HepG2 (cell line): ENCODE measurements around the gene ANKLE1. TPM values are rescaled to one million over a fixed set of nuclear protein-coding genes. Genes with fewer than 3 reads are reported as not detected.
A peak's percentile ranks its signal among the peaks of the same experiment; 100 is the strongest.

ENCODE experiments used
- ATAC-seq: fragments of 200-7000 bp; cut with Tn5 transposase; 3 replicates; pipeline ENCODE4 v1.9.1; 2020; ENCODE audit warnings: mild to moderate bottlenecking, moderate library complexity
- BruUV-seq: library from RNA; stranded (reverse); fragments of 400-500 nt; replicated peaks from 2 replicates; lab custom pipeline; 2021; lab: Mats Ljungman, UMichigan
- CTCF ChIA-PET: fragments of 300-600 bp; formaldehyde crosslinking; extraction: SDS; loops from one replicate; lab custom pipeline; 2021; ENCODE audit warnings: low total read pairs, inconsistent platforms, low intra/inter-chr PET ratio; lab: Yijun Ruan, JAX
- POLR2A ChIA-PET: fragments of 350-600 bp; sonication (Branson Sonifier 250); formaldehyde crosslinking; loops from one replicate; lab custom pipeline; 2020; ENCODE audit warnings: antibody characterized with exemption, inconsistent platforms; lab: Yijun Ruan, JAX
- DNase-seq: peaks from one replicate; pipeline ENCODE4 v3.0.0-alpha.2; 2015; ENCODE audit warnings: low spot score
- FAIRE-seq: peaks from 3 replicates; lab custom pipeline; 2011; peaks lifted over from hg19 to GRCh38; lab: Jason Lieb, UNC
- H2AFZ ChIP-seq: one replicate; pipeline ENCODE4 v1.6.1; 2011; ENCODE audit warnings: low read length, inconsistent platforms
- H3K27ac ChIP-seq: fragments of 300-600 bp; 3 replicates; pipeline ENCODE4 v1.8.0; 2011; ENCODE audit warnings: mixed run types, mild to moderate bottlenecking, mixed read lengths, low read length, inconsistent platforms; ENCODE audit not compliant: insufficient read depth; ENCODE audit errors: extremely low read length
- H3K27me3 ChIP-seq, 2 experiments: fragments of 200-600 bp in 1 of 2; 2 replicates in 1 of 2; 3 replicates in 1 of 2; pipeline versions ENCODE4 v1.6.0 to v1.8.0; 2011; ENCODE audit warnings: low read length in 2 of 2, mild to moderate bottlenecking in 2 of 2, moderate library complexity in 2 of 2, inconsistent platforms in 1 of 2; ENCODE audit not compliant: insufficient read depth in 2 of 2, control insufficient read depth in 1 of 2
- H3K36me3 ChIP-seq, 2 experiments: fragments of 200-600 bp in 1 of 2; replicated peaks in 1 of 2; 2 replicates in 1 of 2; 3 replicates in 1 of 2; pipeline versions ENCODE4 v1.5.1 to v1.8.0; 2011; ENCODE audit warnings: low read length in 2 of 2, inconsistent platforms in 1 of 2; ENCODE audit not compliant: insufficient read depth in 2 of 2, control insufficient read depth in 1 of 2
- H3K4me1 ChIP-seq: 2 replicates; pipeline ENCODE4 v1.5.1; 2012; ENCODE audit warnings: low read length, inconsistent platforms; ENCODE audit not compliant: insufficient read depth
- H3K4me2 ChIP-seq: 2 replicates; pipeline ENCODE4 v1.6.0; 2011; ENCODE audit warnings: low read depth, low read length, inconsistent platforms
- H3K4me3 ChIP-seq, 3 experiments: fragments of 200-600 bp in 1 of 3; sonication (generic), shearing (Covaris generic) in 1 of 3; replicated peaks in 1 of 3; 2 replicates each; pipeline ENCODE4 v1.5.1; 2011 to 2016; ENCODE audit warnings: low read length in 3 of 3, inconsistent platforms in 2 of 3, low read depth in 2 of 3, mild to moderate bottlenecking in 2 of 3, control low read depth in 1 of 3, mixed read lengths in 1 of 3; ENCODE audit not compliant: insufficient read depth in 1 of 3
- H3K79me2 ChIP-seq: one replicate; pipeline ENCODE4 v1.6.1; 2011; ENCODE audit warnings: low read length, inconsistent platforms; ENCODE audit not compliant: insufficient read depth
- H3K9ac ChIP-seq: 2 replicates; pipeline ENCODE4 v1.6.0; 2011; ENCODE audit warnings: mild to moderate bottlenecking, low read depth, low read length, inconsistent platforms; ENCODE audit not compliant: insufficient read depth
- H3K9me3 ChIP-seq: 2 replicates; pipeline ENCODE4 v1.5.1; 2012; ENCODE audit warnings: mild to moderate bottlenecking, low read length
- H4K20me1 ChIP-seq: 2 replicates; pipeline ENCODE4 v1.6.0; 2011; ENCODE audit warnings: inconsistent platforms, mild to moderate bottlenecking, low read length, moderate library complexity; ENCODE audit not compliant: insufficient read depth
- GPN1 ChIP-seq: sonication (generic); formaldehyde crosslinking; IDR thresholded peaks from 2 replicates; pipeline ENCODE4 v1.5.1; 2020; ENCODE audit warnings: missing genetic modification reagents, borderline replicate concordance
- MTA3 ChIP-seq: sonication (generic); formaldehyde crosslinking; IDR thresholded peaks from 2 replicates; pipeline ENCODE4 v1.4.0; 2020; ENCODE audit warnings: missing genetic modification reagents
- REL ChIP-seq: sonication (generic); formaldehyde crosslinking; conservative IDR thresholded peaks from 2 replicates; pipeline ENCODE4 v1.8.0; 2022; ENCODE audit warnings: mild to moderate bottlenecking, missing genetic modification reagents, moderate library complexity
- ZNF121 ChIP-seq: sonication (generic); formaldehyde crosslinking; IDR thresholded peaks from 2 replicates; pipeline ENCODE4 v1.5.0; 2020; ENCODE audit warnings: mild to moderate bottlenecking, missing genetic modification reagents
- ZNF317 ChIP-seq: sonication (generic); formaldehyde crosslinking; IDR thresholded peaks from 2 replicates; pipeline ENCODE4 v1.5.0; 2020; ENCODE audit warnings: mild to moderate bottlenecking, missing genetic modification reagents
- ZNF383 ChIP-seq: sonication (generic); formaldehyde crosslinking; IDR thresholded peaks from 2 replicates; pipeline ENCODE4 v1.4.0; 2020; ENCODE audit warnings: missing genetic modification reagents, mild to moderate bottlenecking, borderline replicate concordance
- ZNF652 ChIP-seq: IDR thresholded peaks from 2 replicates; pipeline ENCODE4 v1.6.1; 2016; ENCODE audit warnings: low read depth, borderline replicate concordance
- WGBS: methylation state at CpG from one replicate; pipeline ENCODE4 v1.1.6; 2017; ENCODE audit warnings: low lambda C conversion rate; 5-methylcytosine and 5-hydroxymethylcytosine counted together
- in situ Hi-C: cut with HindIII; loops from 2 replicates; pipeline ENCODE4 v1.10.0; 2017; ENCODE audit warnings: low pct_unique_long_range_greater_than_20kb; ENCODE audit not compliant: extremely low pct_ligation_motif_present
- intact Hi-C: fragments of 100-400 bp; cut with micrococcal nuclease; formaldehyde crosslinking; loops from one replicate; pipeline ENCODE4 v1.10.0; 2022; ENCODE audit not compliant: unreplicated experiment
- polyA plus RNA-seq, 8 experiments: library from polyadenylated mRNA; depleted of rRNA in 3 of 8; stranded (reverse) in 7 of 8; unstranded in 1 of 8; fragments of >200 nt; fragmentation: Illumina TruSeq in 4 of 8; extraction: Trizol in 4 of 8; gene quantifications; 2 replicates each; pipeline versions ENCODE4 v1.2.1 to v1.2.3, GENCODE V29; 2011 to 2016; ENCODE audit warnings: low read depth in 4 of 8, missing spikeins in 1 of 8, mixed read lengths in 1 of 8; ENCODE audit not compliant: insufficient read depth in 1 of 8
- total RNA-seq, 5 experiments: library from RNA; depleted of rRNA; stranded (reverse); fragments of >200 nt; fragmentation: Illumina TruSeq; extraction: Trizol; gene quantifications; 2 replicates each; pipeline ENCODE4 v1.2.3, GENCODE V29; 2016; ENCODE audit warnings: low read depth in 1 of 5
- TF ChIP-seq, protein P1 (sequence below): sonication (generic); formaldehyde crosslinking; conservative IDR thresholded peaks from 2 replicates; pipeline ENCODE4 v1.4.0; 2020; ENCODE audit warnings: missing genetic modification reagents

Gene ANKLE1
- total and polyA plus RNA-seq, 2 of the 13 experiments (the other 11 are each of a cell fraction or from before 2014, with no cell fraction given), result 0.69 to 1.5 TPM

GRCh38 chr19:17303940-17304267 is 22.2 kb downstream of the ANKLE1 start:
- Histone ChIP-seq H3K79me2 (peaks cover 3% of the 10 kb centered on the region), H3K27me3 (no peaks in the 10 kb centered on the region), H3K4me3 (peak overlapping the region; percentile 47 to 81 (median 61); a peak in 5 of 6 replicates), H4K20me1 (no peaks in the 10 kb centered on the region), H3K27ac (no peak overlapping the region), H3K9ac (peak overlapping the region; percentile 58; the same call in 1 of the 2 replicates), H3K36me3 (no peaks in the 10 kb centered on the region), H2AFZ (no peak overlapping the region), H3K4me2 (peak overlapping the region; percentile 97), H3K9me3 (no peaks in the 10 kb centered on the region), H3K4me1 (peaks cover 33% of the 10 kb centered on the region)
- intact Hi-C loops (loop anchor here (1.0 kb wide), 1 partner anchor 89 kb away; the partner anchor contains the start of gene USE1), in situ Hi-C loops (no loop called here)
- WGBS, result 41% methylated on average over 8 of the region's 12 CpGs
- DNase-seq, result no peak
- TF ChIP-seq GPN1 (CRISPR knock-in tag), result no peak
- 0 out of 2 replicates have a peak, but pooled peaks have one; percentile 19 for TF ChIP-seq ZNF121
- POLR2A ChIA-PET, result interaction anchor here (0.8 to 1.8 kb wide), 4 partner anchors 13 to 79 kb away, joined by 3 to 5 read pairs (median 4); no protein-coding TSS in a partner anchor
- no peak for ATAC-seq
- CTCF ChIA-PET, result no interaction called here
- BruUV-seq, result no TSS peak
- no peak for FAIRE-seq

GRCh38 chr19:17304386-17305215 is 22.9 kb downstream of the ANKLE1 start:
- Histone ChIP-seq H3K36me3 (no peaks in the 10 kb centered on the region), H3K4me2 (peak overlapping the region; percentile 97), H2AFZ (no peak overlapping the region), H3K27me3 (no peaks in the 10 kb centered on the region; a peak in 1 of 5 replicates), H3K27ac (peak overlapping the region; percentile 48), H4K20me1 (no peaks in the 10 kb centered on the region), H3K4me3 (peak overlapping the region in 1 of 3 experiments; percentile 85; a peak in 3 of 6 replicates), H3K79me2 (peaks cover 4% of the 10 kb centered on the region), H3K9me3 (no peaks in the 10 kb centered on the region), H3K4me1 (peaks cover 33% of the 10 kb centered on the region), H3K9ac (0 out of 2 replicates have a peak overlapping the region, but pooled peaks have one; percentile 33)
- TF ChIP-seq ZNF317 (CRISPR knock-in tag) (0 out of 2 replicates have a peak, but pooled peaks have one; percentile 10), REL (CRISPR knock-in tag) (no peak), ZNF652 (CRISPR knock-in tag) (peak; percentile 78), ZNF121 (peak; percentile 70), ZNF383 (CRISPR knock-in tag) (no peak), MTA3 (no peak)
- TF ChIP-seq, protein P1, sequence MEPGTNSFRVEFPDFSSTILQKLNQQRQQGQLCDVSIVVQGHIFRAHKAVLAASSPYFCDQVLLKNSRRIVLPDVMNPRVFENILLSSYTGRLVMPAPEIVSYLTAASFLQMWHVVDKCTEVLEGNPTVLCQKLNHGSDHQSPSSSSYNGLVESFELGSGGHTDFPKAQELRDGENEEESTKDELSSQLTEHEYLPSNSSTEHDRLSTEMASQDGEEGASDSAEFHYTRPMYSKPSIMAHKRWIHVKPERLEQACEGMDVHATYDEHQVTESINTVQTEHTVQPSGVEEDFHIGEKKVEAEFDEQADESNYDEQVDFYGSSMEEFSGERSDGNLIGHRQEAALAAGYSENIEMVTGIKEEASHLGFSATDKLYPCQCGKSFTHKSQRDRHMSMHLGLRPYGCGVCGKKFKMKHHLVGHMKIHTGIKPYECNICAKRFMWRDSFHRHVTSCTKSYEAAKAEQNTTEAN, result no peak
- FAIRE-seq (no peak), ATAC-seq (no peak), DNase-seq (no peak)
- ChIA-PET POLR2A (interaction anchor here (0.7 to 1.8 kb wide), 16 partner anchors 13 to 302 kb away, joined by 3 to 13 read pairs (median 4); partner anchors contain the start of genes BABAM1, BST2, MVB12A and OCEL1), CTCF (no interaction called here)
- in situ Hi-C loops (no loop called here), intact Hi-C loops (loop anchor here (1.0 kb wide), 1 partner anchor 37 kb away; the partner anchor contains the start of gene BABAM1)
- no TSS peak for BruUV-seq
- 53% methylated on average over 12 of the region's 12 CpGs for WGBS
